HepG2 (cell line): ENCODE results near the gene ANKRD35. TPM values are rescaled to one million over a fixed set of nuclear protein-coding genes. Genes with fewer than 3 reads are reported as not detected.

Source experiments
- ATAC-seq: fragments of 200-7000 bp; cut with Tn5 transposase; 3 replicates; pipeline ENCODE4 v1.9.1; 2020; ENCODE audit warnings: mild to moderate bottlenecking, moderate library complexity
- BruUV-seq: library from RNA; stranded (reverse); fragments of 400-500 nt; replicated peaks from 2 replicates; lab custom pipeline; 2021; lab: Mats Ljungman, UMichigan
- CTCF ChIA-PET: fragments of 300-600 bp; formaldehyde crosslinking; extraction: SDS; loops from one replicate; lab custom pipeline; 2021; ENCODE audit warnings: low total read pairs, inconsistent platforms, low intra/inter-chr PET ratio; lab: Yijun Ruan, JAX
- POLR2A ChIA-PET: fragments of 350-600 bp; sonication (Branson Sonifier 250); formaldehyde crosslinking; loops from one replicate; lab custom pipeline; 2020; ENCODE audit warnings: antibody characterized with exemption, inconsistent platforms; lab: Yijun Ruan, JAX
- DNase-seq: peaks from one replicate; pipeline ENCODE4 v3.0.0-alpha.2; 2015; ENCODE audit warnings: low spot score
- FAIRE-seq: peaks from 3 replicates; lab custom pipeline; 2011; peaks lifted over from hg19 to GRCh38; lab: Jason Lieb, UNC
- H2AFZ ChIP-seq: one replicate; pipeline ENCODE4 v1.6.1; 2011; ENCODE audit warnings: low read length, inconsistent platforms
- H3K27ac ChIP-seq: fragments of 300-600 bp; 3 replicates; pipeline ENCODE4 v1.8.0; 2011; ENCODE audit warnings: mixed run types, mild to moderate bottlenecking, mixed read lengths, low read length, inconsistent platforms; ENCODE audit not compliant: insufficient read depth; ENCODE audit errors: extremely low read length
- H3K27me3 ChIP-seq, 2 experiments: fragments of 200-600 bp in 1 of 2; 2 replicates in 1 of 2; 3 replicates in 1 of 2; pipeline versions ENCODE4 v1.6.0 to v1.8.0; 2011; ENCODE audit warnings: low read length in 2 of 2, mild to moderate bottlenecking in 2 of 2, moderate library complexity in 2 of 2, inconsistent platforms in 1 of 2; ENCODE audit not compliant: insufficient read depth in 2 of 2, control insufficient read depth in 1 of 2
- H3K36me3 ChIP-seq, 2 experiments: fragments of 200-600 bp in 1 of 2; replicated peaks in 1 of 2; 2 replicates in 1 of 2; 3 replicates in 1 of 2; pipeline versions ENCODE4 v1.5.1 to v1.8.0; 2011; ENCODE audit warnings: low read length in 2 of 2, inconsistent platforms in 1 of 2; ENCODE audit not compliant: insufficient read depth in 2 of 2, control insufficient read depth in 1 of 2
- H3K4me1 ChIP-seq: 2 replicates; pipeline ENCODE4 v1.5.1; 2012; ENCODE audit warnings: low read length, inconsistent platforms; ENCODE audit not compliant: insufficient read depth
- H3K4me2 ChIP-seq: 2 replicates; pipeline ENCODE4 v1.6.0; 2011; ENCODE audit warnings: low read depth, low read length, inconsistent platforms
- H3K4me3 ChIP-seq, 3 experiments: fragments of 200-600 bp in 1 of 3; sonication (generic), shearing (Covaris generic) in 1 of 3; replicated peaks in 1 of 3; 2 replicates each; pipeline ENCODE4 v1.5.1; 2011 to 2016; ENCODE audit warnings: low read length in 3 of 3, inconsistent platforms in 2 of 3, low read depth in 2 of 3, mild to moderate bottlenecking in 2 of 3, control low read depth in 1 of 3, mixed read lengths in 1 of 3; ENCODE audit not compliant: insufficient read depth in 1 of 3
- H3K79me2 ChIP-seq: one replicate; pipeline ENCODE4 v1.6.1; 2011; ENCODE audit warnings: low read length, inconsistent platforms; ENCODE audit not compliant: insufficient read depth
- H3K9ac ChIP-seq: 2 replicates; pipeline ENCODE4 v1.6.0; 2011; ENCODE audit warnings: mild to moderate bottlenecking, low read depth, low read length, inconsistent platforms; ENCODE audit not compliant: insufficient read depth
- H3K9me3 ChIP-seq: 2 replicates; pipeline ENCODE4 v1.5.1; 2012; ENCODE audit warnings: mild to moderate bottlenecking, low read length
- H4K20me1 ChIP-seq: 2 replicates; pipeline ENCODE4 v1.6.0; 2011; ENCODE audit warnings: inconsistent platforms, mild to moderate bottlenecking, low read length, moderate library complexity; ENCODE audit not compliant: insufficient read depth
- CEBPB ChIP-seq: IDR thresholded peaks from 2 replicates; pipeline ENCODE4 v1.6.1; 2011; ENCODE audit warnings: low read depth, low read length, improper control_type of control experiment, borderline replicate concordance
- KAT8 ChIP-seq: IDR thresholded peaks from 2 replicates; pipeline ENCODE4 v1.6.1; 2016; ENCODE audit warnings: missing genetic modification reagents, missing compliant biosample characterization
- MBNL3 ChIP-seq: fragments of 250-450 bp; sonication (Bioruptor Pico); conservative IDR thresholded peaks from 2 replicates; pipeline ENCODE4 v1.8.0; 2022; ENCODE audit warnings: mild to moderate bottlenecking, inconsistent platforms
- MXD1 ChIP-seq: sonication (generic); formaldehyde crosslinking; IDR thresholded peaks from 2 replicates; pipeline ENCODE4 v1.4.0; 2020; ENCODE audit warnings: mild to moderate bottlenecking, missing genetic modification reagents
- SOX13 ChIP-seq, 3 experiments: fragments of 450-650 bp in 1 of 3; sonication (generic) in 1 of 3; formaldehyde crosslinking in 1 of 3; IDR thresholded peaks in 2 of 3; conservative IDR thresholded peaks in 1 of 3; 2 replicates each; pipeline versions ENCODE4 v1.5.0 to v1.6.1; 2016 to 2020; ENCODE audit warnings: antibody characterized with exemption in 1 of 3, mild to moderate bottlenecking in 1 of 3, missing compliant biosample characterization in 1 of 3, missing genetic modification reagents in 1 of 3, moderate library complexity in 1 of 3
- ZBTB33 ChIP-seq: sonication (generic); formaldehyde crosslinking; IDR thresholded peaks from 2 replicates; pipeline ENCODE4 v1.4.0; 2020; ENCODE audit warnings: missing genetic modification reagents
- ZBTB38 ChIP-seq: sonication (generic); formaldehyde crosslinking; IDR thresholded peaks from 2 replicates; pipeline ENCODE4 v1.5.1; 2020; ENCODE audit warnings: mild to moderate bottlenecking, missing genetic modification reagents
- ZNF124 ChIP-seq: sonication (generic); formaldehyde crosslinking; IDR thresholded peaks from 2 replicates; pipeline ENCODE4 v1.4.0; 2020; ENCODE audit warnings: missing genetic modification reagents
- ZNF496 ChIP-seq: sonication (generic); formaldehyde crosslinking; IDR thresholded peaks from 2 replicates; pipeline ENCODE4 v1.8.1; 2023; ENCODE audit warnings: mild to moderate bottlenecking, moderate library complexity, missing genetic modification reagents; ENCODE audit not compliant: insufficient replicate concordance
- ZNF687 ChIP-seq: sonication (generic); formaldehyde crosslinking; IDR thresholded peaks from 2 replicates; pipeline ENCODE4 v1.5.1; 2020; ENCODE audit warnings: mild to moderate bottlenecking, missing genetic modification reagents, moderate library complexity
- WGBS: methylation state at CpG from one replicate; pipeline ENCODE4 v1.1.6; 2017; ENCODE audit warnings: low lambda C conversion rate; 5-methylcytosine and 5-hydroxymethylcytosine counted together
- in situ Hi-C: cut with HindIII; loops from 2 replicates; pipeline ENCODE4 v1.10.0; 2017; ENCODE audit warnings: low pct_unique_long_range_greater_than_20kb; ENCODE audit not compliant: extremely low pct_ligation_motif_present
- intact Hi-C: fragments of 100-400 bp; cut with micrococcal nuclease; formaldehyde crosslinking; loops from one replicate; pipeline ENCODE4 v1.10.0; 2022; ENCODE audit not compliant: unreplicated experiment
- polyA plus RNA-seq, 8 experiments: library from polyadenylated mRNA; depleted of rRNA in 3 of 8; stranded (reverse) in 7 of 8; unstranded in 1 of 8; fragments of >200 nt; fragmentation: Illumina TruSeq in 4 of 8; extraction: Trizol in 4 of 8; gene quantifications; 2 replicates each; pipeline versions ENCODE4 v1.2.1 to v1.2.3, GENCODE V29; 2011 to 2016; ENCODE audit warnings: low read depth in 4 of 8, missing spikeins in 1 of 8, mixed read lengths in 1 of 8; ENCODE audit not compliant: insufficient read depth in 1 of 8
- total RNA-seq, 5 experiments: library from RNA; depleted of rRNA; stranded (reverse); fragments of >200 nt; fragmentation: Illumina TruSeq; extraction: Trizol; gene quantifications; 2 replicates each; pipeline ENCODE4 v1.2.3, GENCODE V29; 2016; ENCODE audit warnings: low read depth in 1 of 5

ANKRD35 gene
- total and polyA plus RNA-seq, 2 of the 13 experiments (the other 11 are each of a cell fraction or from before 2014, with no cell fraction given), result 0.02 TPM; not detected in 1

DNA sequence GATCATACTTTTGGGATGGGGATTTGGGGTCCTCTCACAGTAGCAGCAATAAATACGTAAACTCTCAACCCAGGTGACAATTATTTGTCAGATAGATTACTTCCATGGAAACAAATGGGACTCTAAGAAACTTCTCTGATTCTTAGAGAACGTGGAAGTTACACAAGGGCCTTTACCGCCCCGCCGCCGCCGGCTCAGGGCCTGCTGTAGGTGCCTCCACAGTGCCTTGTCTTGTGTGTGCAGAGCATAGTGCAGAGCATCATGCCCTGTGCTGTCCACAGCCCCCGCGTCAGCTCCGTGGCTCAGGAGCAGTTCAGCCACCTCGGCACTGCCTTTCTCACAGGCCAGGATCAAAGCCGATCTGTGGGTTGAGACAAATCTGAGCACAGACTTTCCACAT is 11.0 kb downstream of the ANKRD35 start (continued):
- no peak for TF ChIP-seq ZNF124

DNA sequence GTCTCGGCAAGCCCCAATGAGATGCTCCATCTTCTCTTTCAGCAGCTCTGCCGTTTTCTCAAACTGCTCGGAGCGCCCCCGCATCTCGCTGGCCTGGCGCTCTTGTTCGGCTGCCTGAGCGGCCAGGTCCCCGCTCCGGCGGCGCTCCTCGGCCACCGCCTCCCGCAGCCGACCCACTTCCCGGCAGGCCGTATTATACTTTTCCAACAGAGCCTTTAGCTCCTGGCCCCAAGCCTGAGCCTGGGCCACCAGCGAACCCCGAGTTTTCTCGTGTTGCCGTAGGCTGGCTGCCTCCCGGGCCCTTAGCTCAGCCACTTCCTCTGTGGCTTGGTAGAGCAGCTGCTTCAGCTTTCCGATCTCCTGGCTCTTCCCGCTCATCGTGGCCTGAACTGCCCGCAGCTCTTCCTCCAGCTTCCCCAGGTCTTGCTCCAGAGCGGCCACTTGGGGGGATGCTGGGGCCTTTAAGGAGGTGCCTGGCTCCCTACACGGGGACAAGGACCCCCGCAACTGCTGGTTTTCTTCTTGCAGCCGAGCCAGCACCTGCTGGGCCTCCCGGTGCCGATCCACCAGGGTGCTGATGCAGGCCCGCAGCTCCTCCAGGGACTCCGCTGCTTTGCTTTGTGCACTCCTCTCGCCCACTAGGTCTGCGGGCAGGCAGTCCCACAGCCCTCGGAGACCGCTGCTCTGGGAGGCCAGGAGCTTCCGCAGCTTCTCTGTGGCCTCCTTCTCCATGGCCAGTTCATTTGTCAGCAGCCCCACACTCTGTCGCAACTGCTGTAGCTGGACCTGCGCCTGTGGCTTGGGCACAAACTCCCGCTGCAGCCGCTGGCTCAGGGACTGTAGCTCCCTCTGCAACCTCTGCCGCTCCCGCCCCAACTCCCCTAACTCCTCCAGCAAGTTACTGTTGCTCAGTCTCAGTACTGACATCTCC is 13.4 kb downstream of the ANKRD35 start:
- 57% methylated on average over 38 of the region's 47 CpGs for WGBS
- Histone ChIP-seq H3K36me3 (no peaks in the 10 kb centered on the region), H3K9me3 (no peaks in the 10 kb centered on the region), H3K27me3 (peaks cover 6 to 59% of the 10 kb centered on the region in 2 experiments; a peak in 3 of 5 replicates), H3K4me2 (peak overlapping the region; percentile 18; the same call in 1 of the 2 replicates), H3K9ac (no peak overlapping the region), H2AFZ (no peak overlapping the region), H3K79me2 (no peaks in the 10 kb centered on the region), H3K27ac (no peak overlapping the region), H4K20me1 (no peaks in the 10 kb centered on the region), H3K4me3 (peak overlapping the region in 1 of 3 experiments; percentile 18; a peak in 1 of 6 replicates), H3K4me1 (no peaks in the 10 kb centered on the region)
- ChIA-PET CTCF (no interaction called here), POLR2A (interaction anchor here (1.4 kb wide), 1 partner anchor 27 kb away, joined by 5 read pairs; the partner anchor contains the start of gene NUDT17)
- no peak for FAIRE-seq
- ATAC-seq, result peak; percentile 80
- intact Hi-C loops, result no loop called here
- in situ Hi-C loops, result no loop called here
- BruUV-seq, result no TSS peak
- no peak for DNase-seq
- TF ChIP-seq KAT8 (CRISPR knock-in tag) (no peak), ZNF687 (CRISPR knock-in tag) (peak; percentile 23; the same call in 1 of the 2 replicates), SOX13 (IDR thresholded peaks at IDR 0.05) (no peak), SOX13 (CRISPR knock-in tag; conservative IDR thresholded peaks at IDR 0.05 in 1 of 2, IDR thresholded peaks at IDR 0.05 in 1 of 2) (no peak), MBNL3 (CRISPR knock-in tag) (no peak), ZBTB33 (CRISPR knock-in tag) (peak; percentile 83), MXD1 (CRISPR knock-in tag) (0 out of 2 replicates have a peak, but pooled peaks have one; percentile 24), ZBTB38 (CRISPR knock-in tag) (0 out of 2 replicates have a peak, but pooled peaks have one; percentile 35), ZNF496 (CRISPR knock-in tag) (no peak), CEBPB (peak; percentile 49; the same call in 1 of the 2 replicates)
